NB4 (cell line): Measurements from ENCODE around the gene HBZ.

ENCODE experiments used
- CTCF ChIP-seq: IDR thresholded peaks from one replicate; pipeline ENCODE4 v1.5.1; 2012; ENCODE audit warnings: low read depth, low read length
- MAX ChIP-seq: IDR thresholded peaks from 2 replicates; pipeline ENCODE4 v1.6.1; 2011; ENCODE audit warnings: low read depth, low read length
- MYC ChIP-seq: IDR thresholded peaks from 2 replicates; pipeline ENCODE4 v1.6.1; 2011; ENCODE audit warnings: low read depth, low read length
- POLR2A ChIP-seq: IDR thresholded peaks from 2 replicates; pipeline ENCODE4 v1.6.1; 2011; ENCODE audit warnings: mild to moderate bottlenecking; ENCODE audit not compliant: insufficient read length; ENCODE audit errors: extremely low read depth

GRCh38 chr16:200388-200787, 47.9 kb downstream of the HBZ start:
- TF ChIP-seq POLR2A, result no peak
- no peak for TF ChIP-seq CTCF
- no peak for TF ChIP-seq MYC
- no peak for TF ChIP-seq MAX
